GM12878 (cell line): Measurements from ENCODE around the gene OSBPL10. TPM values are rescaled to one million over a fixed set of nuclear protein-coding genes. Genes with fewer than 3 reads are reported as not detected.

Source experiments
- ATAC-seq: fragments of 200-7000 bp; cut with Tn5 transposase; 3 replicates; pipeline ENCODE4 v1.9.1; 2020; ENCODE audit warnings: mild to moderate bottlenecking, moderate library complexity
- BruUV-seq: library from RNA; stranded (reverse); fragments of 400-500 nt; replicated peaks from 2 replicates; lab custom pipeline; 2021; lab: Mats Ljungman, UMichigan
- CTCF ChIA-PET: fragments of 300-600 bp; sonication (Branson Sonifier 250); formaldehyde crosslinking; extraction: SDS; loops from one replicate; lab custom pipeline; 2021; ENCODE audit warnings: inconsistent platforms; lab: Yijun Ruan, JAX
- POLR2A ChIA-PET: fragments of 350-600 bp; formaldehyde crosslinking; extraction: SDS; loops from one replicate; lab custom pipeline; 2021; ENCODE audit warnings: inconsistent platforms; lab: Charles Lee
- RAD21 ChIA-PET: fragments of 300-600 bp; sonication (Branson Sonifier 250); formaldehyde crosslinking; loops from one replicate; lab custom pipeline; 2023; ENCODE audit warnings: antibody characterized with exemption; ENCODE audit not compliant: unreplicated experiment; lab: Charles Lee
- SMC1A ChIA-PET: fragments of 300-600 bp; sonication (Branson Sonifier 250); formaldehyde crosslinking; loops from one replicate; lab custom pipeline; 2023; ENCODE audit not compliant: unreplicated experiment, uncharacterized antibody; lab: Charles Lee
- DNase-seq: peaks from one replicate; pipeline ENCODE4 v3.0.0-alpha.2; 2011; ENCODE audit warnings: low read depth, low spot score
- FAIRE-seq: peaks from 3 replicates; lab custom pipeline; 2011; peaks lifted over from hg19 to GRCh38; lab: Jason Lieb, UNC
- H2AFZ ChIP-seq: 2 replicates; pipeline ENCODE4 v1.6.0; 2011; ENCODE audit warnings: low read depth, low read length, control low read depth; ENCODE audit not compliant: control insufficient read depth
- H3K27ac ChIP-seq: 2 replicates; pipeline ENCODE4 v1.5.1; 2011; ENCODE audit warnings: control low read depth; ENCODE audit not compliant: control insufficient read depth, insufficient read depth
- H3K27me3 ChIP-seq, 2 experiments: replicated peaks in 1 of 2; 2 replicates each; pipeline versions ENCODE4 v1.6.0 to v1.6.1; 2011; ENCODE audit warnings: low read length in 1 of 2; ENCODE audit not compliant: control insufficient read depth in 2 of 2, insufficient read depth in 2 of 2
- H3K36me3 ChIP-seq, 2 experiments: 2 replicates each; pipeline ENCODE4 v1.5.1; 2011; ENCODE audit warnings: low read length in 1 of 2; ENCODE audit not compliant: control insufficient read depth in 2 of 2, insufficient read depth in 2 of 2
- H3K4me1 ChIP-seq: 2 replicates; pipeline ENCODE4 v1.6.1; 2011; ENCODE audit warnings: mild to moderate bottlenecking, low read length, moderate library complexity, mixed read lengths; ENCODE audit not compliant: control insufficient read depth, insufficient read depth
- H3K4me2 ChIP-seq: 2 replicates; pipeline ENCODE4 v1.6.0; 2011; ENCODE audit warnings: control low read depth; ENCODE audit not compliant: control insufficient read depth, insufficient read depth
- H3K4me3 ChIP-seq: fragments of 200-600 bp; sonication (generic); 2 replicates; pipeline ENCODE4 v1.5.1; 2016
- H3K79me2 ChIP-seq: 2 replicates; pipeline ENCODE4 v1.6.0; 2011; ENCODE audit warnings: low read length; ENCODE audit not compliant: control insufficient read depth, insufficient read depth
- H3K9ac ChIP-seq: 2 replicates; pipeline ENCODE4 v1.8.0; 2011; ENCODE audit warnings: low read length, control low read depth, mixed read lengths; ENCODE audit not compliant: control insufficient read depth, insufficient read depth
- H3K9me3 ChIP-seq: replicated peaks from 3 replicates; pipeline ENCODE4 v1.5.1; 2011; ENCODE audit warnings: mild to moderate bottlenecking, low read length; ENCODE audit not compliant: control insufficient read depth, insufficient read depth
- H4K20me1 ChIP-seq: 2 replicates; pipeline ENCODE4 v1.6.0; 2011; ENCODE audit not compliant: control insufficient read depth, insufficient read depth
- BHLHE40 ChIP-seq, 2 experiments: fragments of 450-650 bp in 1 of 2; IDR thresholded peaks; 2 replicates each; pipeline ENCODE4 v1.6.1; 2011 to 2017; ENCODE audit warnings: low read depth in 2 of 2, borderline replicate concordance in 1 of 2, improper control_type of control experiment in 1 of 2, low read length in 1 of 2, mild to moderate bottlenecking in 1 of 2
- CREB1 ChIP-seq: IDR thresholded peaks from 2 replicates; pipeline ENCODE4 v1.6.1; 2012; ENCODE audit warnings: low read depth, mild to moderate bottlenecking, inconsistent platforms
- DPF2 ChIP-seq: fragments of 450-650 bp; IDR thresholded peaks from 2 replicates; pipeline ENCODE4 v1.6.1; 2017; ENCODE audit warnings: mild to moderate bottlenecking
- KLF5 ChIP-seq: fragments of 450-650 bp; IDR thresholded peaks from 2 replicates; pipeline ENCODE4 v1.6.1; 2014; ENCODE audit warnings: mild to moderate bottlenecking; ENCODE audit not compliant: partially characterized antibody
- MEF2B ChIP-seq: fragments of 450-650 bp; IDR thresholded peaks from 2 replicates; pipeline ENCODE4 v1.6.1; 2018; ENCODE audit warnings: mild to moderate bottlenecking, moderate library complexity; ENCODE audit not compliant: partially characterized antibody, poor library complexity, severe bottlenecking
- NFYB ChIP-seq: IDR thresholded peaks from 2 replicates; pipeline ENCODE4 v1.6.1; 2011; ENCODE audit warnings: low read depth, mild to moderate bottlenecking, low read length, improper control_type of control experiment, moderate library complexity; ENCODE audit not compliant: insufficient read depth
- NR2F1 ChIP-seq: fragments of 450-650 bp; conservative IDR thresholded peaks from 2 replicates; pipeline ENCODE4 v1.6.1; 2017; ENCODE audit warnings: mild to moderate bottlenecking
- SMAD1 ChIP-seq: fragments of 450-650 bp; IDR thresholded peaks from 2 replicates; pipeline ENCODE4 v1.6.1; 2018; ENCODE audit warnings: mild to moderate bottlenecking, low read depth; ENCODE audit not compliant: partially characterized antibody
- ZNF24 ChIP-seq: fragments of 450-650 bp; IDR thresholded peaks from 2 replicates; pipeline ENCODE4 v1.6.1; 2017; ENCODE audit warnings: antibody characterized with exemption, mild to moderate bottlenecking
- ZNF384 ChIP-seq: IDR thresholded peaks from 2 replicates; pipeline ENCODE4 v1.6.1; 2012; ENCODE audit warnings: low read depth, mild to moderate bottlenecking, low read length, improper control_type of control experiment, borderline replicate concordance
- WGBS: methylation state at CpG from one replicate; pipeline ENCODE4 v1.1.6; 2016; ENCODE audit warnings: low lambda C conversion rate; ENCODE audit not compliant: insufficient replicate concordance, insufficient coverage; ENCODE audit errors: missing lambda C conversion rate; 5-methylcytosine and 5-hydroxymethylcytosine counted together
- in situ Hi-C: fragments of 300-500 bp; cut with MboI; formaldehyde crosslinking; loops from 9 replicates; pipeline ENCODE4 v1.14.3; 2018; ENCODE audit warnings: mixed read lengths
- intact Hi-C: fragments of 100-400 bp; cut with micrococcal nuclease; formaldehyde crosslinking; loops from one replicate; pipeline ENCODE4 v1.14.2; 2022; ENCODE audit not compliant: unreplicated experiment
- polyA plus RNA-seq, 11 experiments: library from polyadenylated mRNA; depleted of rRNA in 4 of 11; unstranded in 6 of 11; stranded (reverse) in 5 of 11; fragments of >200 nt; fragmentation: Nextera tagmentation in 4 of 11; fragmentation: Illumina TruSeq in 1 of 11; extraction: Ambion mirVana in 4 of 11; extraction: Trizol in 1 of 11; gene quantifications; 1 replicate in 1 of 11; 2 replicates in 10 of 11; pipeline versions ENCODE4 v1.2.1 to v1.2.3, GENCODE V29; 2011 to 2016; ENCODE audit warnings: inconsistent platforms in 2 of 11, missing spikeins in 2 of 11, low read depth in 1 of 11
- total RNA-seq, 4 experiments: library from RNA; depleted of rRNA in 3 of 4; stranded (reverse); fragments of >200 nt in 3 of 4; fragmentation: Illumina TruSeq in 1 of 4; extraction: Trizol in 1 of 4; gene quantifications; 2 replicates each; pipeline versions ENCODE4 v1.2.1 to v1.2.3, GENCODE V29; 2013 to 2021
- TF ChIP-seq, protein P1 (sequence below): fragments of 450-650 bp; IDR thresholded peaks from 2 replicates; pipeline ENCODE4 v1.6.1; 2017; ENCODE audit warnings: antibody characterized with exemption, mild to moderate bottlenecking, moderate library complexity
- TF ChIP-seq, protein P2 (sequence below): IDR thresholded peaks from 2 replicates; pipeline ENCODE4 v1.6.1; 2012; ENCODE audit warnings: low read depth, low read length, improper control_type of control experiment

The OSBPL10 gene
- total and polyA plus RNA-seq, 10 of the 15 experiments (the other 5 are each of a cell fraction or from before 2014, with no cell fraction given) = 0.03 to 0.25 (median 0.09) TPM; not detected in 5

DNA sequence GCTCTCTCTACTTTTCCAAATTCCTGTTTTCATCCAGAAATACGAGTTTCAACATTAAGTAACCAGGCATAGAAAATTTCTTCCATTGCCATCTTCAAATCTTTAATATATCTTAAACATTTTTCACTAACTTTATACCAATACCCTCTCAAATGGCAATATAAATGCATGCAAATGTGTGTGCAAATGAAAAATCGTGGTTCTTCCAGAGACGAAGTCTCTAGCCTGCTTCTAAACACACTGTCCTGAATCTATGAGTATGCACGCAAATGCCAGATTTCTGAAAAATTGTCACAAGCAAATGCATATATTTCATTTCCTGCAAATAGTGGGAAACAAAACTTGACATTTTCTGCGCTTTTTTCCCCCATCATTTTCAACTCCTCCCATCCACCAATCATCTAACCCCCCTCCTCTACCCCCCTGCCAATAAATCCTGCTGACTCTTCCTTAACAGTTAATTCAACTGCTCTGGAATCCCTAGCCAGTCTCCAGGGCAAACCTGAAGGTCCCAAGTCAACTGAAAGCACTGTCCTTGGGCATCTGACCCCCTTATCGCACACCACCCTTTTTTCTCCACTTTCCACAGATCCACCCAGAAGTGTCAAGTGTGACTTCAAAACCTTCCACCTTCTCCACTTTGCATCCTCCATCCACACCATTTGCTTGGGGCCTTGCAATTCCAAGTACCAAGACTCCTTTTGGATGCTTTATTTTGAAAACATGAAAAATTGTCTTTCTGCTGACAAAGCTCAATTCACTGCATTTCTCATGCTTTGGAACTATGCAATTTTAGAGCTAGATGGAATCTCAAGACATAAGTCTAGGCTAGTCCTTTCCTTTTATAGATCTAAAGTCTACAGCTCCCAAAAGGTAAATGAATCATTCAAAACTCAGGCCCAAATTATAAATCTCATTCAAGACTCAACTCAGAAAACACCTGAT lies 144.7 kb downstream of the OSBPL10 start:
- in situ Hi-C loops = no loop called here
- SMC1A ChIA-PET = interaction anchor here (0.5 kb wide), 1 partner anchor 122 kb away, joined by 3 read pairs; no protein-coding TSS in a partner anchor
- no peak for FAIRE-seq

More for the DNA sequence above, 144.7 kb downstream of the OSBPL10 start:
- Histone ChIP-seq H3K4me1 (no peaks in the 10 kb centered on the region), H3K27ac (no peak overlapping the region), H4K20me1 (no peaks in the 10 kb centered on the region), H3K4me3 (no peak overlapping the region), H3K27me3 (no peaks in the 10 kb centered on the region), H3K9ac (no peak overlapping the region), H3K9me3 (no peaks in the 10 kb centered on the region), H3K4me2 (no peak overlapping the region), H3K79me2 (no peaks in the 10 kb centered on the region), H2AFZ (no peak overlapping the region), H3K36me3 (no peaks in the 10 kb centered on the region)
- TF ChIP-seq NR2F1 = no peak
- TF ChIP-seq SMAD1 = no peak
- no peak for TF ChIP-seq DPF2
- TF ChIP-seq CREB1 = no peak
- no peak for TF ChIP-seq NFYB
- TF ChIP-seq ZNF384 = no peak
- TF ChIP-seq, protein P1, sequence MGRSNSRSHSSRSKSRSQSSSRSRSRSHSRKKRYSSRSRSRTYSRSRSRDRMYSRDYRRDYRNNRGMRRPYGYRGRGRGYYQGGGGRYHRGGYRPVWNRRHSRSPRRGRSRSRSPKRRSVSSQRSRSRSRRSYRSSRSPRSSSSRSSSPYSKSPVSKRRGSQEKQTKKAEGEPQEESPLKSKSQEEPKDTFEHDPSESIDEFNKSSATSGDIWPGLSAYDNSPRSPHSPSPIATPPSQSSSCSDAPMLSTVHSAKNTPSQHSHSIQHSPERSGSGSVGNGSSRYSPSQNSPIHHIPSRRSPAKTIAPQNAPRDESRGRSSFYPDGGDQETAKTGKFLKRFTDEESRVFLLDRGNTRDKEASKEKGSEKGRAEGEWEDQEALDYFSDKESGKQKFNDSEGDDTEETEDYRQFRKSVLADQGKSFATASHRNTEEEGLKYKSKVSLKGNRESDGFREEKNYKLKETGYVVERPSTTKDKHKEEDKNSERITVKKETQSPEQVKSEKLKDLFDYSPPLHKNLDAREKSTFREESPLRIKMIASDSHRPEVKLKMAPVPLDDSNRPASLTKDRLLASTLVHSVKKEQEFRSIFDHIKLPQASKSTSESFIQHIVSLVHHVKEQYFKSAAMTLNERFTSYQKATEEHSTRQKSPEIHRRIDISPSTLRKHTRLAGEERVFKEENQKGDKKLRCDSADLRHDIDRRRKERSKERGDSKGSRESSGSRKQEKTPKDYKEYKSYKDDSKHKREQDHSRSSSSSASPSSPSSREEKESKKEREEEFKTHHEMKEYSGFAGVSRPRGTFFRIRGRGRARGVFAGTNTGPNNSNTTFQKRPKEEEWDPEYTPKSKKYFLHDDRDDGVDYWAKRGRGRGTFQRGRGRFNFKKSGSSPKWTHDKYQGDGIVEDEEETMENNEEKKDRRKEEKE = no peak
- TF ChIP-seq, protein P2, sequence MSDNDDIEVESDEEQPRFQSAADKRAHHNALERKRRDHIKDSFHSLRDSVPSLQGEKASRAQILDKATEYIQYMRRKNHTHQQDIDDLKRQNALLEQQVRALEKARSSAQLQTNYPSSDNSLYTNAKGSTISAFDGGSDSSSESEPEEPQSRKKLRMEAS = no peak
- TF ChIP-seq KLF5 = no peak
- TF ChIP-seq MEF2B = no peak
- no peak for TF ChIP-seq BHLHE40 (IDR thresholded peaks at IDR 0.05; ENCODE audit: borderline replicate concordance in 1 of 2, low read depth in 2 of 2, low read length in 1 of 2)
- TF ChIP-seq ZNF24 = no peak
- ATAC-seq (no peak), DNase-seq (no peak)
- intact Hi-C loops = no loop called here
- RAD21 ChIA-PET = no interaction called here
- WGBS = 38% methylated on average over 6 of the region's 6 CpGs
- POLR2A ChIA-PET = no interaction called here
- BruUV-seq = no TSS peak
- CTCF ChIA-PET = no interaction called here
